Choroid plexus epithelial cell (primary cell): ENCODE data around the gene KDM5C.

Experiments used
- DNase-seq: peaks from one replicate; pipeline ENCODE4 v3.0.0-alpha.2; 2010; ENCODE audit warnings: low read depth
- H3K4me3 ChIP-seq: 2 replicates; pipeline ENCODE4 v1.5.1; 2011; ENCODE audit warnings: low read depth, mild to moderate bottlenecking, control low read depth, low read length, moderate library complexity
- TF ChIP-seq, protein P1 (sequence below): conservative IDR thresholded peaks from 2 replicates; pipeline ENCODE4 v1.5.1; 2011; ENCODE audit warnings: low read depth, mild to moderate bottlenecking, control low read depth, inconsistent platforms, low read length, moderate library complexity

The KDM5C gene

GRCh38 chrX:53153581-53153980 is 71.4 kb downstream of the KDM5C start:
- no peak for DNase-seq
- H3K4me3 ChIP-seq: no peak overlapping the region

More at GRCh38 chrX:53153581-53153980, 71.4 kb downstream of the KDM5C start:
- TF ChIP-seq, protein P1, sequence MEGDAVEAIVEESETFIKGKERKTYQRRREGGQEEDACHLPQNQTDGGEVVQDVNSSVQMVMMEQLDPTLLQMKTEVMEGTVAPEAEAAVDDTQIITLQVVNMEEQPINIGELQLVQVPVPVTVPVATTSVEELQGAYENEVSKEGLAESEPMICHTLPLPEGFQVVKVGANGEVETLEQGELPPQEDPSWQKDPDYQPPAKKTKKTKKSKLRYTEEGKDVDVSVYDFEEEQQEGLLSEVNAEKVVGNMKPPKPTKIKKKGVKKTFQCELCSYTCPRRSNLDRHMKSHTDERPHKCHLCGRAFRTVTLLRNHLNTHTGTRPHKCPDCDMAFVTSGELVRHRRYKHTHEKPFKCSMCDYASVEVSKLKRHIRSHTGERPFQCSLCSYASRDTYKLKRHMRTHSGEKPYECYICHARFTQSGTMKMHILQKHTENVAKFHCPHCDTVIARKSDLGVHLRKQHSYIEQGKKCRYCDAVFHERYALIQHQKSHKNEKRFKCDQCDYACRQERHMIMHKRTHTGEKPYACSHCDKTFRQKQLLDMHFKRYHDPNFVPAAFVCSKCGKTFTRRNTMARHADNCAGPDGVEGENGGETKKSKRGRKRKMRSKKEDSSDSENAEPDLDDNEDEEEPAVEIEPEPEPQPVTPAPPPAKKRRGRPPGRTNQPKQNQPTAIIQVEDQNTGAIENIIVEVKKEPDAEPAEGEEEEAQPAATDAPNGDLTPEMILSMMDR: no peak
